ENCODE measurements around the gene ALG1L2. TPM values are rescaled to one million over a fixed set of nuclear protein-coding genes. Genes with fewer than 3 reads are reported as not detected.
"Not testable (repeated sequence)": the region's sequence is repeated elsewhere in the genome, so short reads cannot be mapped to it uniquely, and the experiment has no call there.

ALG1L2 gene
- total RNA-seq, 3 donors from 2014 or later (not counting 1 experiment from before 2014, with no cell fraction given) = 1.3 to 1.7 TPM; not detected in 1

DNA sequence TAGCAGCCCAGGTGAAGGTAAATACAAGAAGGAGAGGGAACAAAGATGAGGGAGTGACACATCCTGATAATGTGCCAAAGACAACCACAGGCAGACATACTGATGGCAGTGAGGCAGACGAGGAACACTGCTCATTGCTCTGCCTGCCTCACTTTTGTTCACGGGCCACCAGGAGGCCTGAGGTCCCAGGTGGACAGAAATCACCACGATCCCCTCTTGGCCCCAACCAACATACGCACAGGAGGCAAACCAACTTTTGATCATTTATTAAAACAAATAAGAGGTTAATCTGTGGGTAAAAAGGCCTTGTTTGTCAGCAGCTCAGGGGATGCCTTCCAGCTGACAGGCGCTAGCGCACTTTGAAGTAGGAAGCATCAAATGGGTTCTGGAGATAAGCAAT, 4.2 kb downstream of the ALG1L2 start:
- no peak for ATAC-seq
- Histone ChIP-seq H3K27me3 (ENCODE audit: control insufficient read depth, insufficient read depth, low read length) (no peaks in the 10 kb centered on the region), H3K4me3 (ENCODE audit: low read length) (no peak overlapping the region), H3K9me3 (ENCODE audit: control insufficient read depth, insufficient read depth, low read length) (no peaks in the 10 kb centered on the region), H3K4me1 (ENCODE audit: control insufficient read depth, insufficient read depth, low read length) (no peaks in the 10 kb centered on the region), H3K36me3 (ENCODE audit: control insufficient read depth, insufficient read depth, low read length) (no peaks in the 10 kb centered on the region), H3K27ac (ENCODE audit: low read length) (no peak overlapping the region)
- TF ChIP-seq, protein P1, sequence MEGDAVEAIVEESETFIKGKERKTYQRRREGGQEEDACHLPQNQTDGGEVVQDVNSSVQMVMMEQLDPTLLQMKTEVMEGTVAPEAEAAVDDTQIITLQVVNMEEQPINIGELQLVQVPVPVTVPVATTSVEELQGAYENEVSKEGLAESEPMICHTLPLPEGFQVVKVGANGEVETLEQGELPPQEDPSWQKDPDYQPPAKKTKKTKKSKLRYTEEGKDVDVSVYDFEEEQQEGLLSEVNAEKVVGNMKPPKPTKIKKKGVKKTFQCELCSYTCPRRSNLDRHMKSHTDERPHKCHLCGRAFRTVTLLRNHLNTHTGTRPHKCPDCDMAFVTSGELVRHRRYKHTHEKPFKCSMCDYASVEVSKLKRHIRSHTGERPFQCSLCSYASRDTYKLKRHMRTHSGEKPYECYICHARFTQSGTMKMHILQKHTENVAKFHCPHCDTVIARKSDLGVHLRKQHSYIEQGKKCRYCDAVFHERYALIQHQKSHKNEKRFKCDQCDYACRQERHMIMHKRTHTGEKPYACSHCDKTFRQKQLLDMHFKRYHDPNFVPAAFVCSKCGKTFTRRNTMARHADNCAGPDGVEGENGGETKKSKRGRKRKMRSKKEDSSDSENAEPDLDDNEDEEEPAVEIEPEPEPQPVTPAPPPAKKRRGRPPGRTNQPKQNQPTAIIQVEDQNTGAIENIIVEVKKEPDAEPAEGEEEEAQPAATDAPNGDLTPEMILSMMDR (IDR thresholded peaks at IDR 0.05) = no peak
- intact Hi-C loops (cut with micrococcal nuclease) = no loop called here
- Mint-ChIP-seq H3K4me3 (no peak overlapping the region), H3K27ac (no peak overlapping the region), H3K36me3 (no peaks in the 10 kb centered on the region), H3K4me1 (peaks cover 0 to 15% of the 10 kb centered on the region in 2 donors), H3K27me3 (ENCODE audit: low read depth in 2 of 2) (peaks cover 15 to 20% of the 10 kb centered on the region in 2 donors), H3K9me3 (no peaks in the 10 kb centered on the region)
- WGBS (ENCODE audit: insufficient coverage) = 66% methylated on average over 5 of the region's 6 CpGs
- DNase-seq = no peak

DNA sequence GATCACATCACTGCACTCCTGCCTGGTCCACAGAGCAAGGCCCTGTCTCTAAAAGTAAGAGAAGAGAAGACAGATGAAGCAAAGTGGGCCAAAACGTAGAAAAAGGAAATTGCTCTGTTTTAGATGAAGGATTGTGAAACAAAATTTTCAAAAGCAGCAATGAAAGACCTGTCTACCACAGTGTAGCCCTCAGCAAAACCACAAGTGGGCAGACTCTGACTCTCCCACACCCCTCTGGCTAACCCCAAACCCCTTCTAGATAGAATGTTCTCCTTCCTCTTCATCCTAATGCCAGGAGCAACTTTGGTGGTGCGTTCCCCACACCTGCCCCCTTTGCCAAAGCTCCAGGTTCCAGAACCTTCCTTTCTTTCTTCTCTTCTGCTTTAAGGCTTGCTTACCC, 5.0 kb downstream of the ALG1L2 start:
- DNase-seq; H3K27me3 ChIP-seq (ENCODE audit: control insufficient read depth, insufficient read depth, low read length); intact Hi-C loops (cut with micrococcal nuclease); H3K4me3 ChIP-seq (ENCODE audit: low read length); H3K4me3 Mint-ChIP-seq; H3K27ac ChIP-seq (ENCODE audit: low read length); H3K36me3 Mint-ChIP-seq; H3K4me1 ChIP-seq (ENCODE audit: control insufficient read depth, insufficient read depth, low read length); H3K9me3 ChIP-seq (ENCODE audit: control insufficient read depth, insufficient read depth, low read length); H3K4me1 Mint-ChIP-seq; H3K36me3 ChIP-seq (ENCODE audit: control insufficient read depth, insufficient read depth, low read length); H3K9me3 Mint-ChIP-seq; H3K27ac Mint-ChIP-seq: not testable (repeated sequence)
- peak in 1 of 3 donors; percentile 45 for ATAC-seq
- peaks cover 9 to 12% of the 10 kb centered on the region in 2 donors for H3K27me3 Mint-ChIP-seq (ENCODE audit: low read depth in 2 of 2)
- 13% methylated on average over 2 of the region's 2 CpGs for WGBS (ENCODE audit: insufficient coverage)

DNA sequence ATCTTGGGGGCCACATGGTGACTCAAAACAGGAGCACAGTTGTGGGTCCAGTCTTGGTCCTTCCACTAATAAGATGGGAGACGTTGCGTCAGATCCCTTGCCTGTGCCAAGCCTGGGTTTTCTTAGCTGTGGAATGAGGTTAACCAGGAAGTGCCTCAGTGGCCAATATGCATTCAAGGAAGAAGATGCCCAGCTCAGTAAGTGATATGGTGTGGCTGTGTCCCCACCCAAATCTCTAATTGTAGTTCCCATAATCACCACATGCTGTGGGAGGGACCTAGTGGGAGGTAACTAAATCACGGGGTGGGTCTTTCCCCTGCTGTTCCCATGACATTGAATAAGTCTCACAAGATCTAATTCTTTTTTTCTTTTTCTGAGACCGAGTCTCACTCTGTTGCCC, 6.4 kb downstream of the ALG1L2 start:
- Histone ChIP-seq H3K27ac (ENCODE audit: low read length) (no peak overlapping the region), H3K27me3 (ENCODE audit: control insufficient read depth, insufficient read depth, low read length) (no peaks in the 10 kb centered on the region), H3K36me3 (ENCODE audit: control insufficient read depth, insufficient read depth, low read length) (no peaks in the 10 kb centered on the region), H3K4me3 (ENCODE audit: low read length) (no peak overlapping the region), H3K9me3 (ENCODE audit: control insufficient read depth, insufficient read depth, low read length) (no peaks in the 10 kb centered on the region), H3K4me1 (ENCODE audit: control insufficient read depth, insufficient read depth, low read length) (peaks cover 2% of the 10 kb centered on the region)
- intact Hi-C loops (cut with micrococcal nuclease) = no loop called here
- H3K9me3 Mint-ChIP-seq = no peaks in the 10 kb centered on the region
- H3K4me1 Mint-ChIP-seq = peaks cover 0 to 7% of the 10 kb centered on the region in 2 donors
- ATAC-seq (no peak), DNase-seq (no peak)
- no peak overlapping the region for H3K27ac Mint-ChIP-seq
- WGBS (ENCODE audit: insufficient coverage) = 82% methylated on average over 4 of the region's 4 CpGs
- peaks cover 0 to 5% of the 10 kb centered on the region in 2 donors for H3K27me3 Mint-ChIP-seq (ENCODE audit: low read depth in 2 of 2)
- TF ChIP-seq, protein P1 (IDR thresholded peaks at IDR 0.05) = no peak
- no peak overlapping the region for H3K4me3 Mint-ChIP-seq
- H3K36me3 Mint-ChIP-seq = no peaks in the 10 kb centered on the region

DNA sequence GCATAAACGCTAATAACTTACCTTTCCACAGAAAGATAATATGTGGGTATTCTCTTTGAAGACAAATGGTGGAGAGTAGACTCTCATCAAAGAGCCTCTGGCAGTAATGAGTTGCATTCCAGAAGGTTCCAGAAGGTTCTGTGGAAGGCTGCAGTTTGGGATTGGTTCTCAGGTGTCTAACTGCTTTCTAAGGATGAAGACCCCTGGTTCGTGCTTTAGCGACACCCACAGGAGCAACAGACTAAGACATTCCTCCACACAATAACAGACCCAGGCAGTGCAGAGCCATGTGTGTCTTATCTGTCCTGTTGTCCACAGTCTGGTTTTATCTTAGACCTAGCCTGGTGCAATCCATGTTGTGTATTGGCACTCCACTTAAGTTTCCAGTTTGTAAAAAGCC, 9.1 kb downstream of the ALG1L2 start:
- not testable (repeated sequence) for H3K27me3 ChIP-seq (ENCODE audit: control insufficient read depth, insufficient read depth, low read length); H3K4me3 Mint-ChIP-seq; H3K4me3 ChIP-seq (ENCODE audit: low read length); H3K27me3 Mint-ChIP-seq (ENCODE audit: low read depth in 2 of 2); DNase-seq; H3K36me3 ChIP-seq (ENCODE audit: control insufficient read depth, insufficient read depth, low read length); H3K9me3 ChIP-seq (ENCODE audit: control insufficient read depth, insufficient read depth, low read length); H3K27ac Mint-ChIP-seq; H3K9me3 Mint-ChIP-seq; ATAC-seq; H3K36me3 Mint-ChIP-seq; H3K27ac ChIP-seq (ENCODE audit: low read length)
- H3K4me1 Mint-ChIP-seq = peaks cover 0 to 28% of the 10 kb centered on the region in 2 donors
- WGBS (ENCODE audit: insufficient coverage) = 100% methylated on average over 1 of the region's 3 CpGs
- intact Hi-C loops (cut with micrococcal nuclease) = loop anchor here (10.0 kb wide), 1 partner anchor 466 kb away; no protein-coding TSS in a partner anchor
- H3K4me1 ChIP-seq (ENCODE audit: control insufficient read depth, insufficient read depth, low read length) = peaks cover 28% of the 10 kb centered on the region
